Lower leg skin (tissue), 4 donors: Measurements from ENCODE around the gene METTL26. TPM values are rescaled to one million over a fixed set of nuclear protein-coding genes. Genes with fewer than 3 reads are reported as not detected.
A peak's percentile ranks its signal among the peaks of the same experiment; 100 is the strongest.

Experiments
- DNase-seq, 2 donors: peaks; one replicate each; pipeline ENCODE4 v3.0.0-alpha.2; 2019; ENCODE audit warnings: low spot score in 2 of 2
- H3K4me3 ChIP-seq: fragments of 200-600 bp; sonication (generic); 2 replicates; pipeline ENCODE4 v1.5.1; 2017; ENCODE audit warnings: mild to moderate bottlenecking, low read depth; ENCODE audit not compliant: poor library complexity, severe bottlenecking
- CTCF ChIP-seq, 3 donors: fragments of 450-650 bp; IDR thresholded peaks; one replicate each; pipeline ENCODE4 v1.5.1; 2016; ENCODE audit warnings: antibody characterized with exemption in 3 of 3, mild to moderate bottlenecking in 3 of 3, moderate library complexity in 2 of 3
- POLR2A ChIP-seq, 2 donors: fragments of 450-650 bp; IDR thresholded peaks; one replicate each; pipeline ENCODE4 v1.6.1; 2016 to 2017; ENCODE audit warnings: antibody characterized with exemption in 2 of 2, mild to moderate bottlenecking in 1 of 2, moderate library complexity in 1 of 2
- WGBS, 2 donors: methylation state at CpG; one replicate each; pipeline ENCODE4 v1.1.5; 2018; 5-methylcytosine and 5-hydroxymethylcytosine counted together
- intact Hi-C: fragments of 100-400 bp; cut with DNase I; formaldehyde crosslinking; loops from one replicate; pipeline ENCODE4 v1.15.0; 2023; ENCODE audit warnings: low total_unique reads
- total RNA-seq, 4 donors: library from RNA; depleted of rRNA; stranded (reverse); fragments of >200 nt; gene quantifications; one replicate each; pipeline ENCODE4 v1.1.0, GENCODE V29; 2016

METTL26 gene
- total RNA-seq, 4 donors from 2014 or later: 108 to 161 (median 111) TPM

GRCh38 chr16:638836-639235 is 2.7 kb upstream of the METTL26 start:
- intact Hi-C loops: no loop called here
- TF ChIP-seq CTCF (IDR thresholded peaks at IDR 0.05) (no peak), POLR2A (IDR thresholded peaks at IDR 0.05) (no peak)
- DNase-seq: no peak
- H3K4me3 ChIP-seq: no peak overlapping the region
- 78 to 85% methylated on average over 9 of the region's 9 CpGs for WGBS, 2 donors

GRCh38 chr16:638034-638543 is 2.0 kb upstream of the METTL26 start:
- DNase-seq: no peak
- WGBS, 2 donors: 87% methylated on average over 13 to 15 of the region's 15 CpGs
- intact Hi-C loops: no loop called here
- H3K4me3 ChIP-seq: no peak overlapping the region
- TF ChIP-seq POLR2A (IDR thresholded peaks at IDR 0.05): no peak
- no peak for TF ChIP-seq CTCF (IDR thresholded peaks at IDR 0.05)

GRCh38 chr16:637081-638018 is 1.2 kb upstream of the METTL26 start:
- DNase-seq: peak; percentile 79 to 97
- TF ChIP-seq CTCF (IDR thresholded peaks at IDR 0.05) (no peak), POLR2A (IDR thresholded peaks at IDR 0.05) (no peak)
- H3K4me3 ChIP-seq: peak overlapping the region; percentile 80
- intact Hi-C loops: no loop called here
- WGBS, 2 donors: 22 to 38% methylated on average over 21 to 37 of the region's 53 CpGs

- intact Hi-C loops: no loop called here
- WGBS, 2 donors: 0 to 5% methylated on average over 34 to 39 of the region's 55 CpGs
- DNase-seq: no peak
- H3K4me3 ChIP-seq: peak overlapping the region; percentile 80
- TF ChIP-seq CTCF (IDR thresholded peaks at IDR 0.05) (no peak), POLR2A (IDR thresholded peaks at IDR 0.05) (no peak)
Observed at GRCh38 chr16:635573-636205, 416 bp downstream of the METTL26 start.

- intact Hi-C loops: no loop called here
- no peak overlapping the region for H3K4me3 ChIP-seq
- DNase-seq: no peak
- WGBS, 2 donors: 85 to 89% methylated on average over 7 of the region's 7 CpGs
- TF ChIP-seq CTCF (IDR thresholded peaks at IDR 0.05): no peak
- no peak for TF ChIP-seq POLR2A (IDR thresholded peaks at IDR 0.05)
Observed at GRCh38 chr16:634996-635395, 1.1 kb downstream of the METTL26 start.
